HG02571 (cell line): ENCODE results near the gene DNAJC18.
"Not testable (repeated sequence)": the region's sequence is repeated elsewhere in the genome, so short reads cannot be mapped to it uniquely, and the experiment has no call there.

Source experiments
- ATAC-seq: cut with Tn5 transposase; IDR thresholded peaks from one replicate; pipeline ENCODE4 v1.9.1; 2021; ENCODE audit warnings: mild to moderate bottlenecking, moderate library complexity; ENCODE audit not compliant: unreplicated experiment

Gene DNAJC18

DNA sequence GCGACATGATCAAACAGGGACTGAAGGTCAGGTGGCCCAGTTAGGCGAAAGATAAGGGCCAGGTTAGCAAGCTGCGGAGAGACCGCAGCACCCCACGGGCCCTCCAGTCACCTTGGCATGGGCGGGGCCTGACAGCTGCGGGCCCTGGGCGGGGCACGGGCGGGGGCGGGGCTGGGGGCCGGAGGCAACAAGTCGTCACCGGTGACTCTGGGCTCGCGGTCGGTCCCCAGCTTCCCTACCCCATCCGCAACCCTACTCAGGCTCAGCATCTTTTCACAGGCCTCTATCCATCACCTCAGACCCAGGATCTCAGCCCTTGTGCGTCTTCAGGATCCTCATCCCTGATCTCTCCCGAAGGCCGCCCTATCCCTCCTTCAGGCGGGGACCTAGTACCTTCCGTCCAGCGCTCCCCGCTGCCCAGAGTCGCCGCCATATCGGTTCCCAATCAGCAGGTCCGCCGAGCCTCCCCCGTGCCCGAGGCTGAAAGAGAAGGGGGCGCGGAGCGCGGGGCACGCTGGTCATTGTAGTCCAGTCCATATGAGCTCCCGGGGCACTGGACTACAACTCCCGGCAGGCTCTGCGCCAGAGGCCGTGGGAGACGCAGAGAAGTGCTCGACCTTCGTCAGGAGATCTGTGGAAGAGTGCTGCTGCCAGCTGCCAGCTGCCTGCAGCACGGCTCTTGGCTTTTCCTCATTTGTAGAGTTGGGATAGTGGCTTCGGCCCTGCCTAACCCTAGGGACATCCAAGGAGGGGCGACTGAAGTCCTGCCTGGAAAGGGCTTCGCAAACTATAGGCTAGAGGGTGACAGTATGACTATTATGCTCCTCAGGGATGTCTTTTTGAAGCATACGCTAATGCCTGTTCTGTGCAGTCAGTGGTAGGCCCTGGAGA, at the start of gene DNAJC18:
Gene DNAJC18, minus strand, starts transcription at position 513 of the 891 bp plus-strand sequence. Its CDS starts 80 bp downstream, at position 433.
- peak; percentile 88 for ATAC-seq

- no peak for ATAC-seq
Observed at GRCh38 chr5:139488260-139488659, 48.9 kb upstream of the DNAJC18 start.

GRCh38 chr5:139486201-139486600, 46.9 kb upstream of the DNAJC18 start:
- no peak for ATAC-seq

DNA sequence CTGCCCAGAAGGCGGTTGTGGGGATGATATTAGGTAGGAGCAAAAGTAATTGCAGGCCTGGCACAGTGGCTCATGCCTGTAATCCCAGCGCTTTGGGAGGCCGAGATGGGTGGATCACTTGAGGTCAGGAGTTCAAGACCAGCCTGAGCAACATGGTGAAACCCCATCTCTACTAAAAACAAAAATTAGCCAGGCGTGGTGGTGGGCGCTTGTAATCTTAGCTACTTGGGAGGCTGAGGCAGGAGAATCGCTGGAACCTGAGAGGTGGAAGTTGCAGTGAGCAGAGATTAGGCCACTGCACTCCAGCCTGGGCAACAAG, 43.5 kb upstream of the DNAJC18 start:
- ATAC-seq = not testable (repeated sequence)

- ATAC-seq = peak; percentile 61
Observed at GRCh38 chr5:139482050-139482889, 42.9 kb upstream of the DNAJC18 start, which contains the start of gene STING1. Gene STING1 (minus strand): TSS chr5:139482758. CDS start chr5:139481704, 1,054 bp downstream.

GRCh38 chr5:139481580-139482049, 42.3 kb upstream of the DNAJC18 start:
- ATAC-seq = peak; percentile 30

GRCh38 chr5:139481122-139481533, 41.8 kb upstream of the DNAJC18 start:
- ATAC-seq = no peak

GRCh38 chr5:139479729-139480128, 40.4 kb upstream of the DNAJC18 start:
- not testable (repeated sequence) for ATAC-seq

- not testable (repeated sequence) for ATAC-seq
Observed at GRCh38 chr5:139478657-139479423, 39.5 kb upstream of the DNAJC18 start.

DNA sequence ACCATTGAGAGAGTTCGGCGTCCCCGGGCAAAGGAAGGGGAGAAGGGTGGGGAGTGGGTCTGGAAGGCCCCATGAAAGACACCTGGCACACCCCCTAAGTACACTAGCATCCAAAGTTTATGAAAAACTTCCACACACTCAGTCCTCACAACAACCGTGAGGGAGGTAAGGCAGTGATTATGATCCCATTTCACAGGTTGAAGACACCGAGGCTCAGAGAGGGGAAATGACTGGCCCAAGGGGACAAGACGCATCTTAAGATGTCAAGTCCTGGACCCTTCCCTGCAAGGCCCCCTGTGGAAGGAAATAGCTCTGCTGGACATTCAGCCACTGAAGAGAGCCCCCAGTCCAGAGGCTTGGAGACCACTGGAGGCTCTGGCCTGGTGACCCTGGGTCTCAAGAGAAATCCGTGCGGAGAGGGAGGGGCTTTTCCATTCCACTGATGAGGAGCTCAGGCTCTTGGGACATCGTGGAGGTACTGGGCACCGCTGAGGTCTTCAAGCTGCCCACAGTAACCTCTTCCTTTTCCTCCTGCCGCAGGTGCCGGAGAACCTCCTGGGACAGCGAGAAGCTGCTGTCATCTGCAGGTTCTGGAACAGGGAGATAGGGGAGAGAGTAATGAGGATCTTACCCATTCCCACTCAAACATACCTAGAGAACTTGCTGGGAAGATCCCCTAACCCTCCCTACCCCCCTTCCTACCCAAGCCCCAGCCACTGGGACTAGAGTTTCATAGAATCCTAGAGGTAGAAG, 36.7 kb upstream of the DNAJC18 start:
- no peak for ATAC-seq

GRCh38 chr5:139474890-139475791, 35.8 kb upstream of the DNAJC18 start:
- ATAC-seq = no peak

GRCh38 chr5:139473565-139473964, 34.2 kb upstream of the DNAJC18 start:
- ATAC-seq = no peak

DNA sequence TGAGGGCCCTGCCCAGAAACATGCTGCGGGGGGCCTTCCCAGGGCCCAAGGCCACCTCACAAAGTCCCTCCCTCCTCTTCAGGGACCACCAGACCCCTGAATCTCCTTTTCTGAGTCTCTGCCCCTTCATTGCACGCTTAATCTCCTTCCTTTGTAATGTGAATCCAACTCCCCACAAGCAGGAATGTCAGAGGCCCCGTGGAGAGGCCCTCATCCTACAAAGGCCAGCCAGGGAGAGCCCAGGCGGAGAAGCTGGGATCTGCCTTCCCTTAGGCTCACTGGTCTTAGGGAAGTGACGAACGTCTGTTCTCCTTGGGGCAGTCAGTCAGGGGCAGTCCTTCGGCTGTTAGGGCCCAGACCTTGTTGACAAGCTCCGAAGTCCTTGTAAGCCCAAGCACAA, 33.8 kb upstream of the DNAJC18 start:
- ATAC-seq = no peak

GRCh38 chr5:139472386-139473030, 33.2 kb upstream of the DNAJC18 start:
- ATAC-seq = no peak

- ATAC-seq = no peak
Observed at GRCh38 chr5:139470821-139471300, 31.5 kb upstream of the DNAJC18 start, which contains the start of gene SMIM33. Gene SMIM33 (plus strand): TSS chr5:139471004. CDS start chr5:139471122, 118 bp downstream.

GRCh38 chr5:139468421-139468931, 29.2 kb upstream of the DNAJC18 start:
- no peak for ATAC-seq

DNA sequence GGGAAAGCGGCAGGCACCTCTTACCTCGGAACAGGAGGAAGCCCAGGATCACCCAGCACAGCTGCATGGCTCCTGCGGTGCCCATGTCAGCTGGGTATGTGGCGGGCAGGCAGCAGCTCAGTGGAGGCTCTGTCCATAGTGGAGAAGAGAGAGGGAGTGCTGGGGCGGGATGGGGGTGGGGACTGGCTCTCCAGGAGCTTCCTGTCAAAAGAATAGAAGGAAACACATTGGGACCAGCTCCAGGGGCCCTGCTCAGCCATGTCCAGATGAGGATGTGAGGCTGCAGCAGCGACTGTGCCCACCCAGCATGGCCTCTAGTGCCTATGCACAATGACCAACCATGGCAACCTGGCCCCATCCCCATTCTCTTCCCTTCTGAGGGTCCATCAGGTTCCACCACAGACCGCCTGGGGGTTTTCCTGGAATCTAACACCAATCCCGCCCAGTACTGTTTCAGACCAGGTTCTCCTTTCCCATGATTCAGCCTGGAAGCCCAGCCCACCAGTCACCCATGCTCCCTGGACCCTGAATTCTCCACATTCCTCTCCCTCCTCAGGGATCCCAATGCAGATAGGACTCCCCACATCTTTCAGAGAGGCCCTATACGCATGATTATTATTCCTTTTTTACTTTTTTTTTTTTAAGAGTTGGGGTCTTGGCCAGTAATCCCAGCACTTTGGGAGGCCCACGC, 23.4 kb upstream of the DNAJC18 start, which contains the start of gene ECSCR:
Gene ECSCR, minus strand, starts transcription at position 158 of the 691 bp plus-strand sequence. Its CDS starts 73 bp downstream, at position 85.
- ATAC-seq = no peak
